ENCODE results near the gene CASP12.

Gene CASP12

DNA sequence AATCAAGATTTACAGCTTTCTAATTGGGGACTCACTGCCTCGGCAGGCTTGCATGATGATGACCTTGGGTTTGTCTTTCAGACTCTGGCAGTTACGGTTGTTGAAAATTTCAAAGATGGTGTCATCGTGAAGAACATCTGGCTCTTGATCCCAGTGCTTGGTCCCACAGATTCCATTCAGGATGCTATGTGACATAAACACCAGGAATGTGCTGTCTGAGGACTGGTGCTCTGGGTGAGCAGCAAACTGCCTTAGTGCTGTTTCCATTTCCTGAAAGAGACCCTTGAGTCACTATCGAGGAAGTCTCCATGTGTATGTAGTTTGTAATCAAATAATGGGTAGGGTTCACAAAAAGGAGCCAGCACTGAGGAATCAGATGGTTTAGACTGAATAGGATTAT, 7.1 kb downstream of the CASP12 start:
- DNase-seq, result no peak

DNA sequence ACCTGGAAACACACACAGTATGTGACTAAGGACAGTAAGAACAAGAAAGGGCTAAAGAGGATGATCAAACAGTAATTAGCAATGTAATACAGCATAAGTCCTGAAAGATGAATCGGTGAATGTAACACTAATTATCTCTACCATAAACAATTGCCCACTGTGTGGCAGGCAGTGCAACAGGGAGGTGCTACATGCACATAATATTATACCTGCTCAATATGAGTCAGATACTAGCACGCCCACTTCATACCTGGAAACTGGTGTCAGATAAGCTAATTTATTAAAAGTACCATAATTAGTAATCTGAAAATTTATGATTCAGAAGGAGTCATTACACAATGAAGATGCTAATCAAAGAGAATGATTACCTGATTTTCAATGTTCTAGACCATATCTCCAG, 14.9 kb downstream of the CASP12 start:
- no peak for DNase-seq

DNA sequence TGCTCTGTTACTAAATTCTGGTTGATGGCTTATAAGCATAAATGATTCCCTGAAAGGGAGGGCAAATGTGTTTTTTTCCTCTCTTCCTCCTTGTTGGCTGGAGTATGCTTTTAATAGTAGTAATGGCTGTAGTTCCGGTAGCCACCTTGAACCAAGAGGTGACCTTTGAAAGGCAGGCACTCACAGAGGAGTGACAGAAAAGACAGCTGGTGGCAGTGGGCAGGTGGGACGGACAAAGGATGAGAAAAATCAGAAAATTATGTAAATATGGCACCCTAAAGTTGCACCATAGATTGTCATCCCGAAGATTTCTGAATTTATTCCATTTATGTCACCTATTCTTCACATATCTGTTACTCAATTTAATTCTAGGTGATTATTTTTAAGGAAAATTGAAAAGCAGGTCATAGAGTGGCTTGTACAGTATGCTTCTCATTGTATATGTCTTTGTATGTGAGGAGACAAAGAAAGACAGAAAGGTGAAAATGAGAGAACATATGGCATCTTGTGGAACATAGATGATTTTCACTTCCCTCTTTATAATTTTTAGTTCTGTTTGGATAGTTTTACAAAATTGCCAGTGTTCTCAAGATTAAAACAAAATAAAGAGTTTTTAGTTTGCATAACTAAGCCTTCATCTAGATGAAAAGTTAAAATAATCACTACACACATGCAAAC, 17.0 kb downstream of the CASP12 start:
- no peak for DNase-seq

DNA sequence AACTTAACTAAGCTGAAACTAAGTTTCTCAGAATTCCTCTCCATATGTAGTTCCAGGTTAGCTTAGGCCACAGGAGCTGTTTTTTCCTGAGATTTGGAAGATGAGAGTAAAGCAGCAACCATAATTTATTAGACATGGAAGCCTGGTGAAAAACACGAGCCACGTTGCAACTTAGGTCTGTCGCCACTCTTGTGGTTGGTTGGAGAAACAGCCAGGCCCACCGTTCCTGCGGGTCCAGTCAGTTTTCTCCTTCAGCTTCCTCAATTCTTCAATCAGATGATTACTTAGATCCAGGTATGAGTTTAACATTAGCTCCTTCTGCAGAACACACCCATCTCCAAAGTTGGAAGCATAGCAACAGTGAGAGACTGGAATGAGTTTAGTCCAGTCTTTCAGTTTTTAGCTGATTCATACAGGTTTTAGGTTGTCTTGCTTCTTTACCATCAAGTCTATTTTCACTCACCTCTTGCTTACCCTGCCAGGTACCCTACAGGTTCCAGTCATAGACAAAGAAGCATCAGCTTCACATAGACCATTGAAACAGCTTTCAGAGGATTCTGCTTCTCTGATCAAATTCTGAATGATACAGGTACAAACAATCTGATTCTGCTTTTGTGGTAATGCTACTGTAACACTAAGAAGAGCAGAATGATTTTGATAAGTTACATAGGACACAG, 18.6 kb downstream of the CASP12 start:
- DNase-seq, result no peak

GRCh38 chr11:104876861-104877431, 21.3 kb downstream of the CASP12 start:
- no peak for DNase-seq

GRCh38 chr11:104876324-104876723, 21.9 kb downstream of the CASP12 start:
- no peak for DNase-seq

GRCh38 chr11:104873252-104873651, 25.0 kb downstream of the CASP12 start:
- DNase-seq, result no peak

DNA sequence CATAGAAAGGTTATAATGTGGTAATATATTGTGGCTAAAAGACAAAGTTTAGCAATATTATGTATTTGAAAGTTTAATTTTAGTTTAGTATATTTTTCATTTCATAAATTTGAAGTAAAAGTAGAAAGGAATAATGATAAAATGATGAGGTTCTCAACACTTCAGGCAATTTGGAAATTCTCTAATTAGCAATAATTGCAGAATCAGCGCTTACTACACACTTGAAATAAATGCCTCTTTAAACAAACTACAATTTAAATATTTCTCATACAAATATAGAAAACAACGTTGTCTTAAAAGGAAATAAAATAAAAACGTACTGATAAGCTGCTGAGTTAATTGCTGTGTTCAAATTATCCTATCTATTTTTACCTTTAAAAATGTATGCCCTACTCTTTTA, 25.9 kb downstream of the CASP12 start:
- DNase-seq, result no peak

GRCh38 chr11:104870910-104871309, 27.4 kb downstream of the CASP12 start:
- no peak for DNase-seq

DNA sequence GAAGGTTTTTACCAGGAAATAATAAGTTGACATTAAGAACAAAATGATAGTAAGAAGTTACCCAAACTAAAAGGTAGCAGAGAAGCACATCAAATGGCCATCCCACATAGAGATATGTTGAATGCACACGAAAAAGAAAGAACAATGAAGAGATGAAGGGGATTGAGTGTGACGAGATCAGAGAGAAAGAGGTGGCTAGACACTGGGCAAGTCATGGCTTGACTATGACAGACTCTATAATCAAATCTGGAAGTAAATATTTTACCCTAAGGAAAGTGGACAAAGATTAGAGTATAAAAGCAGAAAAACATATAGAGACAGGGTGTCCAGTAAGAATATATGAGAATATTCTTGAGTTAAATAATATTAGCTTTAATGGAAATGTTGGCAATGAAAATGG, 31.4 kb downstream of the CASP12 start:
- DNase-seq, result no peak

DNA sequence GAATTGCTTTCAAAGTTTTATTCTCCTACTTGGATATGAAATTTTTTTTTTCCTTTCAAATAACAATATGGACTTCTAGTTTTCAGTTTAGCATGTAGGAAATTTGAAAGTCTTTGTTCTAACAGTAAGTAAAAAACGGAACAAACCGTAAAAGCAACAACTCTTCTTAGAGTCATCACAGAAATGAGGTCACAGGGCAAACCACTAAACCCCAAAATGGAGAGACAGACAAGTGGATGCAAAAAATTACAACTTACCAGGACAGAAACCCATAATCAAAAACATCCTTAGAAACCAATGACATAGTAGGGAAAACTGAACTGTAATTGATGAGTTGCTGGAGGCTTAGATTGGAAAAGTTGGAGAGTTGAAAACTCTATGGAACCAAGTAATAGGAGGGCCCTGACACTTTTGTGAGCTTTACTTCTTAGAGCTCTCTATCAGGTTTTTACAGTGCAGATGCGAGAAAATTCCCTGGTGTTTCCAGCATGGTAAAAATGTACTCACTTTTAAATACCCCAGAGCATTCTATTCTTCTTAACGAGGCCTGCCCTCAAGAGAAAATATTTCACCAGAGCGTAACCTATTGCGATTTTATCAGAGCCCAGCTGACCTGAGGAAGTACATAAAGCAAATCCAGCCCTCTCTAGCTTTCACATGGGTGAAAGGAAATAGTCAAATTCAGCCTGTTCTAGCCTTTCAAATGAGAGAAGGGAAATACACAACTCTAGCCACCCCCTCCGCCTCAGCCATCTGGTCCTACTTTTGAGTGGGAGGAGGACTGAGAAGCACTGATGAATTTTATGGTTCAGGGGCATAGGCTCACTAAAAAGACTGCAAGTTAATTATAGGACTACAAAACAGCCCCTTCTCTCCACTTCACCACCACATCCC, 39.1 kb downstream of the CASP12 start:
- no peak for DNase-seq

DNA sequence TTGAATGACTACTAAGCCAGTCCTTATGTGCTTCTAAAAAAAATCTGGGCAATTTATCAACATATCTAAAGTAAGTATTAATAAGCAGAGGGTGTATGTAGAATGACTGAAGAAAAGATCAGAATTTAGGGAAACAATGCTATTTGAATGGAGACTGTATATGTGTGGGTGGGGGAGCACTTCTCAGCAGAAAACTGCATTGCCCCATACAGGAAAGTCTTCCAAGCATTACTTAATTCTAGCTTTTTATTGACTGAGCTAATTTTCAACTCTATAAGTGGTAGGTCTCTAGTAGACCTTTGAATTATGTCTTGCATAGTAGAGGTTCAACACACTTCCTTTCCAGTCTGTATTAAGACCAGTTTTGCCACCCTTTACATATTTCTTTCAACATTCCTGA, 41.7 kb downstream of the CASP12 start:
- DNase-seq, result no peak

DNA sequence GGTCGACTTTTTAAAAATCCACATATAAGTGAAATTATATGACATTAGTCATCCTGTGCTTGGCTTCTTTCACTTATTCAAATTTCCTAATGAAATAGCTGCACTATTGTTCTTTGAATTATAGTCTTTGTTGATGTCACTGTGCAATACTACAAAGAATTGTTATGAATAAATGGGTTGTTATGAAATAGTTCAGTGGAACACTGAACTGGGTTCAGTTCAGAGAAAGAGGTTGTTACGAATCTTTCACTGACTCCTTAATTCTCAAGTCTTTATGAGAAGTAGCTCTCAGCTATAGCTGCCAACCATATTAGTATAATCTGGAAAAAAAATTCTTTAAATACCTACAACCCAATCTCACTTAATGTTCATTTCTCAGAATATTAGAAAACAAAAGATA, 42.3 kb downstream of the CASP12 start:
- no peak for DNase-seq

GRCh38 chr11:104853276-104853675, 45.0 kb downstream of the CASP12 start:
- no peak for DNase-seq

DNA sequence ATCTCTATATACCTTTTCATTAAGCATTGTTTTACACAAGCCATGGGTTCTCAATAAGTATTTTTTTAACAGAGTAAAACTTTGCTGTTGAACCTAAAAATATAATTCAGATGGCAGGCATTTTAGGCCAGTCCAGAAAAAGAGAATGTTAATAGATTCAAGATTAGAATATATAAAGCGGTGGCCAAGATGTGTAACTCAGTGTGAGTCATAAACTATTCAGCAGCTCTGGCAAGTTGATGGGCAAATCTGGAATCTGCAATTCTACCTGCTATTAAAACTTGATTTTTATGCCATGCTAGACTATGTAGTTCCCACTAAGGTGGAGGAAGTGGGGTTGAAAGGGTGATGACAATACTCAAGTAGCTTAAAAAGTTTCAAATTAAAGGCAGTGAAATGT, 45.4 kb downstream of the CASP12 start:
- no peak for DNase-seq

DNA sequence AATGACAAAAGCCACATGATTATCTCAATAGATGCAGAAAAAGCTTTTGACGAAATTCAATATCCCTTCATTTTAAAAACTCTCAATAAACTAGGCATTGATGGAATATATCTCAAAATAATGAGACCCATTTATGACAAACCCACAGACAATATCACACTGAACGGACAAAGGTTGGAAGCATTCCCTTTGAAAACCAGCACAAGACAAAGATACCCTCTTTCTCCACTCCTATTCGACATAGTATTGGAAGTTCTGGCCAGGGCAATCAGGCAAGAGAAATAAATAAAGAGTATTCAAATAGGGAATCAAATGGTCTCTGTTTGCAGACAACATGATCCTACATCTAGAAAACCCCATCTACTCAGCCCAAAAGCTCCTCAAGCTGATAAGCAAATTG, 52.0 kb downstream of the CASP12 start:
- DNase-seq, result no peak

- no peak for DNase-seq
These were observed 53.8 kb downstream of the CASP12 start for GRCh38 chr11:104844451-104844850.

DNA sequence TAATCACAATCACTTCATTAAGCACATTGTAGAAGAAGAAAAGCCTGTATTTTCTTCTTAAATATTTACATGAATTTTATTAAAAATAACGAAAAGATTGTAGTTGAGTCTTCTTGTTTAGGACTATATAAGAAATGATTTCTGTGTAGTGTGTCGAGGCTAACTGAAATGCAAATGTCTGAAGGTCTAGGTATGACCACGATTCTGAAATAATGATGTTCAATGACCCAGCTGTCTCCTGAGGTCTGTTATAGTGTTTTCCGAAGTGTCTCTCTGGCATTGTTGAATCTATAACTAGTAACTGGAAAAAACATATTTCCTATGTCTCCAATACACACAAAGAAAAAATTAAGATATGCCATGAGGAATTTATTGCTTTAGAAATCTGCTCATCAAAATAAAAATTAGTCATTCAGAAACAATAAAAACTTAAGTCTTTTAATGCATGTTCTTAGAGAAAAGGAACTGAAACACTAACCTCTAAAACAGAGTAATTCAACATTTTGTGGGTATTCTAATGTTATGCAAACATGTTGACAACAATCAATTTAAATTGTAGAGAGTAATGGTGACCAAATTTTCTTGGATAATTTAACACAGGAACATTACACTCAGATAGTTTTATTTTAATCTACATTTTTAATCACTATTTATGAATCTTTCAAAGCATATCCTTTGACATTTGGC, 55.0 kb downstream of the CASP12 start:
- DNase-seq, result no peak

GRCh38 chr11:104841973-104842525, 56.2 kb downstream of the CASP12 start:
- no peak for DNase-seq

GRCh38 chr11:104841185-104841584, 57.1 kb downstream of the CASP12 start:
- DNase-seq, result no peak

- DNase-seq, result no peak
These were observed 60.2 kb downstream of the CASP12 start for GRCh38 chr11:104837969-104838639.

DNA sequence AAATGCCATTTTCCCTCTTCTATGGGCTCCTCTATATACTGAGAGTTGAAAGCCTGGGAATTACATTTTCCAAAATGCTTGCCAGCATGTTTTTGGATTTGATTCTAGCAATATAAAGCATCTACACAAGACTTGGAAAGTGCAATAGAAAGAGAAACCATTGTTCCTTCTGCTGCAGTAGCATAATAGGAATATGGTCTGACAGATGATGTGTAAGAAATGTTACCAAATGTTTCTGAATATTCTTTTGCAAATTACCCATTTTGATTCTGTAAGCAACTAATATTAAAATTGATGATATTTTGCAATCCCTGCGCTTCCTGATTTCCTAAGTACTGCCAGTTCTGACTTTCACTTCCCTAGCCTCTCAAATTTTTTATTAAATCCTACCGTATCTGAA, 61.6 kb downstream of the CASP12 start:
- DNase-seq, result no peak
